Raji (cell line): ENCODE data around the gene PRKCH.

ENCODE experiments used
- POLR2A ChIP-seq: IDR thresholded peaks from 2 replicates; pipeline ENCODE4 v1.6.1; 2011; ENCODE audit warnings: low read depth, low read length, control low read depth; ENCODE audit not compliant: insufficient read depth

PRKCH gene

GRCh38 chr14:61531465-61532122, 210.2 kb downstream of the PRKCH start:
- no peak for TF ChIP-seq POLR2A

GRCh38 chr14:61532123-61532505, 210.7 kb downstream of the PRKCH start:
- TF ChIP-seq POLR2A, result no peak

- TF ChIP-seq POLR2A, result no peak
Observed at GRCh38 chr14:61532763-61533162, 211.4 kb downstream of the PRKCH start.

GRCh38 chr14:61533513-61534255, 212.3 kb downstream of the PRKCH start:
- no peak for TF ChIP-seq POLR2A

GRCh38 chr14:61535032-61535431, 213.7 kb downstream of the PRKCH start:
- TF ChIP-seq POLR2A, result no peak

- TF ChIP-seq POLR2A, result no peak
Observed at GRCh38 chr14:61535458-61535857, 214.1 kb downstream of the PRKCH start.

GRCh38 chr14:61536661-61537562, 215.5 kb downstream of the PRKCH start:
- no peak for TF ChIP-seq POLR2A

GRCh38 chr14:61537563-61538463, 216.4 kb downstream of the PRKCH start:
- no peak for TF ChIP-seq POLR2A

GRCh38 chr14:61538464-61539022, 217.2 kb downstream of the PRKCH start:
- TF ChIP-seq POLR2A, result no peak

- no peak for TF ChIP-seq POLR2A
Observed at GRCh38 chr14:61539631-61540030, 218.3 kb downstream of the PRKCH start.

- no peak for TF ChIP-seq POLR2A
Observed at GRCh38 chr14:61540931-61541330, 219.6 kb downstream of the PRKCH start.

GRCh38 chr14:61542848-61543790, 221.7 kb downstream of the PRKCH start:
- TF ChIP-seq POLR2A, result no peak

- no peak for TF ChIP-seq POLR2A
Observed at GRCh38 chr14:61543946-61544345, 222.6 kb downstream of the PRKCH start.

GRCh38 chr14:61544448-61545330, 223.3 kb downstream of the PRKCH start:
- TF ChIP-seq POLR2A, result no peak
